Measurements from ENCODE around the gene PLSCR1.

DNA sequence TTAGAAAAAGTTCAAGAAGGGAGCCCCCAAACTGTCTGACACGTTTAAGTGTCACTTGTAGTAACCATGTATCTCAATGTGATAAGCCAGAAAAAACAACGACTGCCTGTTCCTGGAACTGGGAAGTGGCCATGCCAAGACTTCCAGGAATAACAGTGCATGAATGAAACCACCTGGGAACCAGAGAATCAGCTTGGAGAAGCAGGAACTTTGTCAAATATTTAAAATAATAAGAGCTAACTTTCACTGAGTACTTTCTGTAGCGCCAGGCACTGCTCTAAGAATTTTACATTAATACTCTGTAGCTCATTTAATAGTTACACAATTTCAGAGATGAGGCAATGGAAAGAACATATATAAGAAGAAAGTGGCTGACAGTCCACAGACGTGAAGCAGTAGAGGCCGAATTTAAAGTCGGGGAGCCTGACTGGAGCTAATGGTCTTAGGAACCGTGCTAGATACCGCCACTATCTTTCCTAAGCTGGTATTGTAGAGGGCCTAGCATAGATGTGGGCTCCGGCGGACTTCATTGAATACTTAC lies 876 bp downstream of the PLSCR1 start:
- TF ChIP-seq MAZ (CRISPR knock-in tag; conservative IDR thresholded peaks at IDR 0.05 in 1 of 2, IDR thresholded peaks at IDR 0.05 in 1 of 2) (no peak), RFX1 (IDR thresholded peaks at IDR 0.05) (no peak), BRCA1 (IDR thresholded peaks at IDR 0.05) (no peak), BRCA1 (CRISPR knock-in tag; IDR thresholded peaks at IDR 0.05) (no peak), TFAM (CRISPR knock-in tag; conservative IDR thresholded peaks at IDR 0.05) (no peak)
- TF ChIP-seq, protein P1, sequence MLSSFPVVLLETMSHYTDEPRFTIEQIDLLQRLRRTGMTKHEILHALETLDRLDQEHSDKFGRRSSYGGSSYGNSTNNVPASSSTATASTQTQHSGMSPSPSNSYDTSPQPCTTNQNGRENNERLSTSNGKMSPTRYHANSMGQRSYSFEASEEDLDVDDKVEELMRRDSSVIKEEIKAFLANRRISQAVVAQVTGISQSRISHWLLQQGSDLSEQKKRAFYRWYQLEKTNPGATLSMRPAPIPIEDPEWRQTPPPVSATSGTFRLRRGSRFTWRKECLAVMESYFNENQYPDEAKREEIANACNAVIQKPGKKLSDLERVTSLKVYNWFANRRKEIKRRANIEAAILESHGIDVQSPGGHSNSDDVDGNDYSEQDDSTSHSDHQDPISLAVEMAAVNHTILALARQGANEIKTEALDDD (IDR thresholded peaks at IDR 0.05) = no peak
- TF ChIP-seq, protein P2, sequence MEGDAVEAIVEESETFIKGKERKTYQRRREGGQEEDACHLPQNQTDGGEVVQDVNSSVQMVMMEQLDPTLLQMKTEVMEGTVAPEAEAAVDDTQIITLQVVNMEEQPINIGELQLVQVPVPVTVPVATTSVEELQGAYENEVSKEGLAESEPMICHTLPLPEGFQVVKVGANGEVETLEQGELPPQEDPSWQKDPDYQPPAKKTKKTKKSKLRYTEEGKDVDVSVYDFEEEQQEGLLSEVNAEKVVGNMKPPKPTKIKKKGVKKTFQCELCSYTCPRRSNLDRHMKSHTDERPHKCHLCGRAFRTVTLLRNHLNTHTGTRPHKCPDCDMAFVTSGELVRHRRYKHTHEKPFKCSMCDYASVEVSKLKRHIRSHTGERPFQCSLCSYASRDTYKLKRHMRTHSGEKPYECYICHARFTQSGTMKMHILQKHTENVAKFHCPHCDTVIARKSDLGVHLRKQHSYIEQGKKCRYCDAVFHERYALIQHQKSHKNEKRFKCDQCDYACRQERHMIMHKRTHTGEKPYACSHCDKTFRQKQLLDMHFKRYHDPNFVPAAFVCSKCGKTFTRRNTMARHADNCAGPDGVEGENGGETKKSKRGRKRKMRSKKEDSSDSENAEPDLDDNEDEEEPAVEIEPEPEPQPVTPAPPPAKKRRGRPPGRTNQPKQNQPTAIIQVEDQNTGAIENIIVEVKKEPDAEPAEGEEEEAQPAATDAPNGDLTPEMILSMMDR (IDR thresholded peaks at IDR 0.05 in 2 of 3, conservative IDR thresholded peaks at IDR 0.05 in 1 of 3; ENCODE audit: insufficient read depth in 2 of 3, low read depth in 1 of 3, low read length in 3 of 3) = no peak
- TF ChIP-seq, protein P3, sequence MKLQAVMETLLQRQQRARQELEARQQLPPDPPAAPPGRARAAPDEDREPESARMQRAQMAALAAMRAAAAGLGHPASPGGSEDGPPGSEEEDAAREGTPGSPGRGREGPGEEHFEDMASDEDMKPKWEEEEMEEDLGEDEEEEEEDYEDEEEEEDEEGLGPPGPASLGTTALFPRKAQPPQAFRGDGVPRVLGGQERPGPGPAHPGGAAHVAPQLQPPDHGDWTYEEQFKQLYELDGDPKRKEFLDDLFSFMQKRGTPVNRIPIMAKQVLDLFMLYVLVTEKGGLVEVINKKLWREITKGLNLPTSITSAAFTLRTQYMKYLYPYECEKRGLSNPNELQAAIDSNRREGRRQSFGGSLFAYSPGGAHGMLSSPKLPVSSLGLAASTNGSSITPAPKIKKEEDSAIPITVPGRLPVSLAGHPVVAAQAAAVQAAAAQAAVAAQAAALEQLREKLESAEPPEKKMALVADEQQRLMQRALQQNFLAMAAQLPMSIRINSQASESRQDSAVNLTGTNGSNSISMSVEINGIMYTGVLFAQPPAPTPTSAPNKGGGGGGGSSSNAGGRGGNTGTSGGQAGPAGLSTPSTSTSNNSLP (IDR thresholded peaks at IDR 0.05; ENCODE audit: borderline replicate concordance, low read depth, low read length) = no peak
- TF ChIP-seq, protein P4, sequence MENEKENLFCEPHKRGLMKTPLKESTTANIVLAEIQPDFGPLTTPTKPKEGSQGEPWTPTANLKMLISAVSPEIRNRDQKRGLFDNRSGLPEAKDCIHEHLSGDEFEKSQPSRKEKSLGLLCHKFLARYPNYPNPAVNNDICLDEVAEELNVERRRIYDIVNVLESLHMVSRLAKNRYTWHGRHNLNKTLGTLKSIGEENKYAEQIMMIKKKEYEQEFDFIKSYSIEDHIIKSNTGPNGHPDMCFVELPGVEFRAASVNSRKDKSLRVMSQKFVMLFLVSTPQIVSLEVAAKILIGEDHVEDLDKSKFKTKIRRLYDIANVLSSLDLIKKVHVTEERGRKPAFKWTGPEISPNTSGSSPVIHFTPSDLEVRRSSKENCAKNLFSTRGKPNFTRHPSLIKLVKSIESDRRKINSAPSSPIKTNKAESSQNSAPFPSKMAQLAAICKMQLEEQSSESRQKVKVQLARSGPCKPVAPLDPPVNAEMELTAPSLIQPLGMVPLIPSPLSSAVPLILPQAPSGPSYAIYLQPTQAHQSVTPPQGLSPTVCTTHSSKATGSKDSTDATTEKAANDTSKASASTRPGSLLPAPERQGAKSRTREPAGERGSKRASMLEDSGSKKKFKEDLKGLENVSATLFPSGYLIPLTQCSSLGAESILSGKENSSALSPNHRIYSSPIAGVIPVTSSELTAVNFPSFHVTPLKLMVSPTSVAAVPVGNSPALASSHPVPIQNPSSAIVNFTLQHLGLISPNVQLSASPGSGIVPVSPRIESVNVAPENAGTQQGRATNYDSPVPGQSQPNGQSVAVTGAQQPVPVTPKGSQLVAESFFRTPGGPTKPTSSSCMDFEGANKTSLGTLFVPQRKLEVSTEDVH (IDR thresholded peaks at IDR 0.05; ENCODE audit: low read depth, partially characterized antibody) = no peak

Measured in K562 (cell line).